NT2/D1 (cell line): ENCODE measurements around the gene NDFIP1.

ENCODE experiments used
- DNase-seq: peaks from one replicate; pipeline ENCODE4 v3.0.0-alpha.2; 2011; ENCODE audit warnings: low read depth, low spot score
- H3K27me3 ChIP-seq: 2 replicates; pipeline ENCODE4 v1.6.0; 2011; ENCODE audit warnings: mild to moderate bottlenecking; ENCODE audit not compliant: insufficient read length, insufficient read depth
- H3K36me3 ChIP-seq: 2 replicates; pipeline ENCODE4 v1.6.1; 2011; ENCODE audit warnings: mild to moderate bottlenecking, low read length, mixed read lengths; ENCODE audit not compliant: insufficient read depth, insufficient read length
- H3K4me1 ChIP-seq: 2 replicates; pipeline ENCODE4 v1.5.1; 2011; ENCODE audit not compliant: insufficient read depth, insufficient read length
- H3K4me3 ChIP-seq: 2 replicates; pipeline ENCODE4 v1.5.1; 2011; ENCODE audit warnings: low read depth; ENCODE audit not compliant: insufficient read length
- H3K9ac ChIP-seq: 2 replicates; pipeline ENCODE4 v1.6.0; 2011; ENCODE audit warnings: low read depth; ENCODE audit not compliant: insufficient read length
- H3K9me3 ChIP-seq: 2 replicates; pipeline ENCODE4 v1.5.1; 2011; ENCODE audit warnings: mild to moderate bottlenecking, low read length; ENCODE audit not compliant: insufficient read depth
- SUZ12 ChIP-seq: IDR thresholded peaks from 2 replicates; pipeline ENCODE4 v1.6.1; 2011; ENCODE audit not compliant: insufficient read length, insufficient read depth; ENCODE audit errors: extremely low read depth
- YY1 ChIP-seq: IDR thresholded peaks from 2 replicates; pipeline ENCODE4 v1.6.1; 2011; ENCODE audit not compliant: insufficient read length, insufficient read depth
- ZNF274 ChIP-seq: IDR thresholded peaks from 2 replicates; pipeline ENCODE4 v1.6.1; 2011; ENCODE audit warnings: mild to moderate bottlenecking, low read depth, low read length

The NDFIP1 gene

GRCh38 chr5:142120247-142120935 lies 11.8 kb downstream of the NDFIP1 start:
- H3K36me3 ChIP-seq = no peaks in the 10 kb centered on the region
- no peaks in the 10 kb centered on the region for H3K4me1 ChIP-seq
- no peak overlapping the region for H3K9ac ChIP-seq
- no peaks in the 10 kb centered on the region for H3K27me3 ChIP-seq
- H3K9me3 ChIP-seq = no peaks in the 10 kb centered on the region
- TF ChIP-seq SUZ12 (no peak), ZNF274 (no peak)
- DNase-seq = no peak
- no peak overlapping the region for H3K4me3 ChIP-seq

- Histone ChIP-seq H3K9ac (no peak overlapping the region), H3K4me3 (no peak overlapping the region), H3K27me3 (no peaks in the 10 kb centered on the region), H3K9me3 (no peaks in the 10 kb centered on the region), H3K36me3 (no peaks in the 10 kb centered on the region), H3K4me1 (no peaks in the 10 kb centered on the region)
- no peak for TF ChIP-seq SUZ12
- no peak for TF ChIP-seq ZNF274
- TF ChIP-seq YY1 = no peak
- no peak for DNase-seq
Observed at GRCh38 chr5:142122121-142122520, 13.5 kb downstream of the NDFIP1 start.

- no peak for DNase-seq
- Histone ChIP-seq H3K4me1 (no peaks in the 10 kb centered on the region), H3K9ac (no peak overlapping the region), H3K4me3 (no peak overlapping the region), H3K36me3 (no peaks in the 10 kb centered on the region), H3K27me3 (no peaks in the 10 kb centered on the region), H3K9me3 (no peaks in the 10 kb centered on the region)
- no peak for TF ChIP-seq ZNF274
- TF ChIP-seq YY1 = no peak
- TF ChIP-seq SUZ12 = no peak
Observed at GRCh38 chr5:142125378-142125777, 16.8 kb downstream of the NDFIP1 start.

DNA sequence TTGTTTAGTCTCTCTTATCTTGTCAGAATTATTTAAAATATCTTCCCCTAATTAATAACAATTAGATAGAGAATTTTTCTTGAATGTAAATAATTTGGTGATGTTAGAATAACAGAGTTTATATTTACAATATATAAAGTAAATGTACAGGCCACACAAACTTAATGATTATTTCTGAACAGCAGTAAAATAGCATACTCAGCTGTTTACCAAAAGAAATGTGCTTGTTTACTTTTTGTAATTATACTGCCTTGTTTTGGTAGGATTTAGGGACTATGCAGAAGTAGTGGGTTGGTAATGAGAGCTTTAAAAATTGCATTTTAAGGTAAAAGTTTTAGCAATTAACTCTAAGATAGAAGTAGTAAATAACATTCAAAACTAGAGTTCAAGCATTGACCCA lies 17.4 kb downstream of the NDFIP1 start:
- Histone ChIP-seq H3K36me3 (no peaks in the 10 kb centered on the region), H3K9me3 (no peaks in the 10 kb centered on the region), H3K9ac (no peak overlapping the region), H3K27me3 (no peaks in the 10 kb centered on the region), H3K4me3 (no peak overlapping the region), H3K4me1 (no peaks in the 10 kb centered on the region)
- no peak for DNase-seq
- TF ChIP-seq SUZ12 (no peak), YY1 (no peak), ZNF274 (no peak)

DNA sequence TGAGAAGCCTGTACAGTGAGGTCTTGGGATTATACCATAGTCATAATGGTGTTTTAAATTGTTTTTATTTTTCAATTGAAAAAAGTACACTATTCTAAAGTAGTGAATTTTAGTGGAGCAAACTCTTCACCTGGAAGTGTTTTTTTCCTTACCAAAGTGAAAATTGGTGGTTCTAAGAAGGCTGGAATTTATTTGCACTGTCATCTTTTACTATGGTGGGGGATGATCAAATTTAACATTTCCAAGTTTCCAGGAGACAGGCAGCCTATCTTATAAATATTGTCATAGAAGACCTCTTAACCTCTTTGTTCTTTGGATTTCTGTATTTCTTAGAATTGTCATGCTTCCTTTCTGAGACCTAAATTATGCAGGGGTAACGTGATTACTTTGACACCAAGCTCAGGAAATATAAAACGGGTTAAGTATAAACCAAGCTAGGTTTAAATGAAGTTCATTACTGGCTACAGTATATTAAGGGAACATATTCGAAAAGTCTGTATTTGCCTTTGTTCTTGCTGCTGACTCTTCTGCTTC lies 20.2 kb downstream of the NDFIP1 start:
- no peaks in the 10 kb centered on the region for H3K4me1 ChIP-seq
- TF ChIP-seq YY1 (no peak), SUZ12 (no peak), ZNF274 (no peak)
- no peaks in the 10 kb centered on the region for H3K27me3 ChIP-seq
- no peaks in the 10 kb centered on the region for H3K9me3 ChIP-seq
- peaks cover 15% of the 10 kb centered on the region for H3K36me3 ChIP-seq
- DNase-seq = no peak
- H3K4me3 ChIP-seq = no peak overlapping the region
- H3K9ac ChIP-seq = no peak overlapping the region

DNA sequence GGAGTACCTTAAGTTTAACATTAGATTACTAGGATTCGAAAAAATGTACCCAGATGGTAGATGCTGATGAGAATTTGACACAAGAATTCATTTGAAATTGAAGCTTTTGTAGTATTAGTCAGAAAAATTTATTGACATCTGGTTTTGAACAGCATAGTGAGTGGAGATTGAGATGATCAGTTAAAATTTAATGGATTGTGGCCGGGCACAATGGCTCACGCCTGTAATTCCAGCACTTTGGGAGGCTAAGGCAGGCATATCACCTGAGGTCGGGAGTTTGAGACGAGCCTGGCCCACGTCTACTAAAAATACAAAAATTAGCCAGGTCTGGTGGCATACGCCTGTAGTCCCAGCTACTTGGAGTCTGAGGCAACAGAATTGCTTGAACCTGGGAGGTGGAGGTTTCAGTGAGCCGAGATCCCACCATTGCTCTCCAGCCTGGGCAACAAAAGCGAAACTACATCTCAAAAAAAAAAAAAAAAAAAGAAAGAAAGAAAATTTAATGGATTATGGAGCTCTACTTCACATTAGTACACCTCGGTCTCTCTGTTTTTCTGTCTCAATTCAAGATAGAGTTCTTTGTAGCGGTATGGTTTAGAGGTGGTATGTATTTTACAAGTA lies 21.0 kb downstream of the NDFIP1 start:
- no peak for TF ChIP-seq ZNF274
- no peak for TF ChIP-seq YY1
- no peak for TF ChIP-seq SUZ12
- H3K9ac ChIP-seq = no peak overlapping the region

DNA sequence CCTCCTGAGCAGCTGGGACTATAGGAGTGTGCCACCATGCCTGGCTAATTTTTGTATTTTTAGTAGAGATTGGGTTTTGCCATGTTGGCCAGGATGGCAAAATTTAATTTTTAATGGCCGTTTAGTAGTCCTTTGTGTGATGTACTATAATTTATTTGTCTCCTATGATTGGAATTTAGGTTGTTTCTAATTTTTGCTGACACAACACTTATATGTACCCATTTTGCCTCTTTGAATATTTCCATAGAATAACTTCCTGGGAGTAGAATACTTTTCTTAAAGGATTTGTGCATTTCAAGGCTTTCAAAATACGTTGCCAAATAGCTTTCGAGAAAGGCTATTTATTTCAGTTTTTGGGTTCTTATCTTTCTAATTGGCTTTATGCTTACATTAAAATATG lies 22.8 kb downstream of the NDFIP1 start:
- Histone ChIP-seq H3K27me3 (no peaks in the 10 kb centered on the region), H3K36me3 (peaks cover 23% of the 10 kb centered on the region), H3K9me3 (no peaks in the 10 kb centered on the region), H3K4me3 (no peak overlapping the region), H3K9ac (no peak overlapping the region), H3K4me1 (no peaks in the 10 kb centered on the region)
- no peak for DNase-seq
- TF ChIP-seq ZNF274 (no peak), SUZ12 (no peak), YY1 (no peak)

More for the DNA sequence above, 21.0 kb downstream of the NDFIP1 start:
- Histone ChIP-seq H3K9me3 (no peaks in the 10 kb centered on the region), H3K36me3 (peaks cover 16% of the 10 kb centered on the region), H3K4me3 (no peak overlapping the region), H3K4me1 (no peaks in the 10 kb centered on the region), H3K27me3 (no peaks in the 10 kb centered on the region)
- no peak for DNase-seq
